NCI-H1436 treated with DMSO at 0.1 percent for 48 hours (cell line): ENCODE results near the gene PDCL3.

Experiments
- DNase-seq: peaks from one replicate; lab custom pipeline; 2025; lab: John Stamatoyannopoulos, UW

The PDCL3 gene

GRCh38 chr2:100560216-100560830 lies 2.5 kb upstream of the PDCL3 start:
- DNase-seq = no peak

GRCh38 chr2:100561191-100561590 lies 1.6 kb upstream of the PDCL3 start:
- DNase-seq = no peak

GRCh38 chr2:100563407-100564247 lies 834 bp downstream of the PDCL3 start:
- no peak for DNase-seq

- DNase-seq = no peak
Observed at GRCh38 chr2:100568989-100569388, 6.2 kb downstream of the PDCL3 start.

- no peak for DNase-seq
Observed at GRCh38 chr2:100571668-100572067, 8.9 kb downstream of the PDCL3 start.

- DNase-seq = no peak
Observed at GRCh38 chr2:100577777-100578176, 15.0 kb downstream of the PDCL3 start.

GRCh38 chr2:100580367-100581276 lies 17.8 kb downstream of the PDCL3 start:
- DNase-seq = no peak

GRCh38 chr2:100581277-100581612 lies 18.5 kb downstream of the PDCL3 start:
- no peak for DNase-seq

GRCh38 chr2:100584816-100585215 lies 22.0 kb downstream of the PDCL3 start:
- no peak for DNase-seq

GRCh38 chr2:100588071-100588786 lies 25.4 kb downstream of the PDCL3 start:
- no peak for DNase-seq

- DNase-seq = no peak
Observed at GRCh38 chr2:100589527-100589926, 26.7 kb downstream of the PDCL3 start.

- no peak for DNase-seq
Observed at GRCh38 chr2:100592226-100592625, 29.4 kb downstream of the PDCL3 start.

- DNase-seq = no peak
Observed at GRCh38 chr2:100596465-100596864, 33.7 kb downstream of the PDCL3 start.

GRCh38 chr2:100599566-100599965 lies 36.8 kb downstream of the PDCL3 start:
- DNase-seq = no peak

GRCh38 chr2:100601661-100602060 lies 38.9 kb downstream of the PDCL3 start:
- no peak for DNase-seq

GRCh38 chr2:100603414-100603813 lies 40.6 kb downstream of the PDCL3 start:
- no peak for DNase-seq

- DNase-seq = no peak
Observed at GRCh38 chr2:100603948-100604633, 41.3 kb downstream of the PDCL3 start.

- DNase-seq = no peak
Observed at GRCh38 chr2:100606332-100606725, 43.5 kb downstream of the PDCL3 start.

GRCh38 chr2:100606726-100607343 lies 44.0 kb downstream of the PDCL3 start:
- DNase-seq = no peak

GRCh38 chr2:100610381-100610831 lies 47.6 kb downstream of the PDCL3 start:
- no peak for DNase-seq
